ENCODE measurements around the gene TRAF7. TPM values are rescaled to one million over a fixed set of nuclear protein-coding genes. Genes with fewer than 3 reads are reported as not detected.
"Not testable (repeated sequence)": the region's sequence is repeated elsewhere in the genome, so short reads cannot be mapped to it uniquely, and the experiment has no call there.

TRAF7 gene
- total RNA-seq, 1 experiment from 2014 or later, result 35.9 TPM

DNA sequence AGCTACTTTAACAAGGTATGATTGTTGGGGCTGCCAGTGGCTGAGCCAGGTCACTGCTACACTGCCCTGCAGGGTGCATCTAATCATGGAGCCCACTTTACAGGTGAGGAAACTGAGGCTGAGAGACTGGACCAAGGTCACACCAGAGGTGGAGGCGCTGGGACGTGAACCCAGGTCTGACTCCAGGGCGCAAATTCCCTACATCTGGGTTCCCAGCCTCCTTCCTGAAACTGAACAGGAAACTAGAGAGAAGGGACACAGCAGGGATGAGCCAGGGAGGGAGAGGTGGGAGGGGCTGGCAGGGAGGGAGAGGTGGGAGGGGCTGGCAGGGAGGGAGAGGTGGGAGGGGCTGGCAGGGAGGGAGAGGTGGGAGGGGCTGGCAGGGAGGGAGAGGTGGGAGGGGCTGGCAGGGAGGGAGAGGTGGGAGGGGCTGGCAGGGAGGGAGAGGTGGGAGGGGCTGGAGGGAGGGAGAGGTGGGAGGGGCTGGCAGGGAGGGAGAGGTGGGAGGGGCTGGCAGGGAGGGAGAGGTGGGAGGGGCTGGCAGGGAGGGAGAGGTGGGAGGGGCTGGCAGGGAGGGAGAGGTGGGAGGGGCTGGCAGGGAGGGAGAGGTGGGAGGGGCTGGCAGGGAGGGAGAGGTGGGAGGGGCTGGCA, 27.8 kb upstream of the TRAF7 start:
- not testable (repeated sequence) for H3K27ac ChIP-seq; H3K4me3 ChIP-seq; H3K36me3 ChIP-seq; H3K9me3 ChIP-seq (replicated peaks); H3K27me3 ChIP-seq; H3K4me1 ChIP-seq
- peak; percentile 46 to 55 for DNase-seq

DNA sequence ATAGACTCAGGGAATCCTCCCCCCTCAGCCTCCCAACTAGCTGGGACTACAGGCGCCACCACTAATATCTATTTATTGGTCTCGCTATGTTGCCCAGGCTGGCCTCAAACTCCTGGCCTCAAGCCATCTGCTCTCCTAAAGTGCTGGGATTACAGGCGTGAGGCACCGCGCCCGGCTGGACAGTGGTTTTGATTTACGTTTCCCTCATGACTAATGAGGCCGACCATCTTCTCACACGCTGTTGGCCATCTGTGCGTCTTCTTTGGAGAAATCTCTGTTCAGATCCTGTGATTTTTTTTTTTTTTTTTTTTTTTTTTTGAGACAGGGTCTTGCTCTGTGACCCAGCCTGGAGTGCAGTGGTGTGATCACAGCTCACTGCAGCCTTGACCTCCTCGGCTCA, 26.3 kb upstream of the TRAF7 start:
- H3K36me3 ChIP-seq; H3K27me3 ChIP-seq; H3K4me3 ChIP-seq; H3K9me3 ChIP-seq (replicated peaks); H3K27ac ChIP-seq; H3K4me1 ChIP-seq: not testable (repeated sequence)
- peak in 1 of 2 experiments; percentile 35 for DNase-seq

DNA sequence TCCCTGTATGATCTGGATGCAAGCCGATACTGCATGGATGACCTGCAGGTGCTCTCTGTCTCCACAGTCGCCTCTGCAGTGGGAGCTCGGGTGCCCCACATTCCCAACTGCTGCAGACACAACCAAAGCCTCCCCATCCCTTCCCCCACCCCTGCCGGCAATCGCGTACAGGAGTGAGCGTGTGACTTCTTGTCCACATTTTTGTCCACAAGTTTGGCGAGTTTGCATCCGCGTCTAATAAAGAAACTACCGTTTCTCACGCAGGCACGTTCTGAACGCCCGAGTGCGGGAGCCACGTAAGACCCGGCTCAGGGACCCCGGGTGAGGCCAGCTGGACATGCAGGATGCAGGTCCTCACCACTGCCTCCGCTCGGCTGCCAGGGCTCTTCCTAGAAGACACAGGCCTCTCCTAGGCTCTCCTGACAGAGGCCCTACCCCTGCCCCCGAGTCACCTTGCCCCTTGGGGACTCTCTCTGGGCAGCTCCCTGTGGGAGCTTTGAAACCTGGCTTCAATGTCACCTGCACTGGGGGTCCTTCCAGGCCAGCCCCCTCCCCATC, 25.6 kb upstream of the TRAF7 start:
- H3K4me3 ChIP-seq; H3K27ac ChIP-seq; H3K27me3 ChIP-seq; H3K4me1 ChIP-seq; H3K36me3 ChIP-seq; H3K9me3 ChIP-seq (replicated peaks); DNase-seq: not testable (repeated sequence)

- not testable (repeated sequence) for H3K4me1 ChIP-seq; H3K36me3 ChIP-seq; DNase-seq; H3K9me3 ChIP-seq (replicated peaks); H3K4me3 ChIP-seq; H3K27ac ChIP-seq; H3K27me3 ChIP-seq
Observed at GRCh38 chr16:2133797-2134196, 21.8 kb upstream of the TRAF7 start.

GRCh38 chr16:2135071-2135470, 20.5 kb upstream of the TRAF7 start:
- DNase-seq; H3K36me3 ChIP-seq; H3K9me3 ChIP-seq (replicated peaks): not testable (repeated sequence)

GRCh38 chr16:2135770-2136490, 19.7 kb upstream of the TRAF7 start, which contains the start of gene PKD1:
Gene PKD1, minus strand, starts transcription at chr16:2135898. Its CDS starts 209 bp downstream, at chr16:2135689.
- H3K9me3 ChIP-seq (replicated peaks); H3K4me1 ChIP-seq; H3K27me3 ChIP-seq; H3K27ac ChIP-seq; H3K36me3 ChIP-seq: not testable (repeated sequence)
- DNase-seq, result peak; percentile 87 to 95
- H3K4me3 ChIP-seq, result peak within 1 kb of the TSS; percentile 64

More at GRCh38 chr16:2135071-2135470, 20.5 kb upstream of the TRAF7 start:
- peak overlapping the region; percentile 64 for H3K4me3 ChIP-seq
- H3K27me3 ChIP-seq, H3K4me1 ChIP-seq, H3K27ac ChIP-seq: not testable (repeated sequence)

- no peak overlapping the region for H3K27ac ChIP-seq
- peak; percentile 33 to 53 for DNase-seq
- peaks cover 14% of the 10 kb centered on the region for H3K4me1 ChIP-seq
- peaks cover 4% of the 10 kb centered on the region; the same call in 1 of the 2 replicates for H3K27me3 ChIP-seq
- H3K36me3 ChIP-seq, result no peaks in the 10 kb centered on the region
- no peaks in the 10 kb centered on the region for H3K9me3 ChIP-seq (replicated peaks)
- H3K4me3 ChIP-seq, result no peak overlapping the region
Observed at GRCh38 chr16:2142942-2143877, 12.4 kb upstream of the TRAF7 start.

DNA sequence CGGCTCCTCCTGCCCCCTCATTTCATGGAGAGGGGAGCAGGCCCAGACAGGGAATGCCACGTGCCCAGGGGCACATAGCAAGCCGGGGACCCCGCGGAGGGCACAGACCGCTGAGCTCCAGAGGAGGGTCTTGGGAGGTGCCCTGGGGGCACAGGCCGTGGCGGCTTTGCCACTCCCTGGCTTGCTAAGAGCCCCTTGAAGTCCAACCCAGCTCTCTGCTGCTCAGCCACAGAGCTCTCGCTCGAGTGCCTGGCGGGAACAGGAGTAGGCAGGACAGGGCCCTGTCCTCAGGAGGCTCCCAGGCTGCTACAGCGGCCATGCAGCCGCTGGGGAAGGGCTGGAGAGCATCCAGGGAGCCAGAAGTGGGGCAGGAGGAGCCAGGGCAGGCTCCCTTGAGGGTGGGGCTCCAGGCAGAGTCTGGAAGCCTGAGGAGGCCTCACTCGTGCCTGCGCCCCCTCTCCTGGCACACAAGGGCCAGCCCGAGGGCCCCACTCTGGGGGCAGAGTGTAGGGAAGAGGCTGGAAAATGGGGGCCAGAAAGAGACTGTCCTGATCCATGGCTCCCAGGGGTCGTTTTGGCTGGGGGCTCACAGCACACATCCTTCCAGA, 11.6 kb upstream of the TRAF7 start:
- DNase-seq, result no peak
- Histone ChIP-seq H3K9me3 (replicated peaks) (no peaks in the 10 kb centered on the region), H3K27me3 (peaks cover 4% of the 10 kb centered on the region; the same call in 1 of the 2 replicates), H3K27ac (no peak overlapping the region), H3K4me1 (peaks cover 15% of the 10 kb centered on the region), H3K4me3 (no peak overlapping the region), H3K36me3 (no peaks in the 10 kb centered on the region)

DNA sequence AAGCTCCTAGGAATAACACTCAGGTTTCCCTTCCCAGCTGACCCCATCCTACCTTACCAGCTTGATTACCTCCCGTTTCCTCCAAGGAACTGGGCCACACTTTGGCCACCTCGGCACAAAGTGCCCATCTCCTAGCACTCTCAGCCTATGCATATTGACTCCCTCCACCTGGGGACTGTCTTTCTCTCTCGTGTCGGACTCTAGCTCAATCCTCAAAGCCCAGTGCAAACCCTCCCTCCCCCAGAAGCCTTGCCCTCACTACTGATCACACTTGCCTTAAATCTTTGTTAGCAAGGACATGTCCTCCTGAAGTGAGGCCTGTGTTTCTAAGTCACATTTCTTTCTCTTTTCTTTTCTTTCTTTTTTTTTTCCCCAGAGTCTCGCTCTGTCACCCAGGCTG, 9.7 kb upstream of the TRAF7 start:
- peaks cover 12% of the 10 kb centered on the region for H3K4me1 ChIP-seq
- H3K27me3 ChIP-seq, result peaks cover 4% of the 10 kb centered on the region; the same call in 1 of the 2 replicates
- DNase-seq, result no peak
- H3K4me3 ChIP-seq, result no peak overlapping the region
- H3K9me3 ChIP-seq (replicated peaks), result no peaks in the 10 kb centered on the region
- H3K36me3 ChIP-seq, result no peaks in the 10 kb centered on the region
- no peak overlapping the region for H3K27ac ChIP-seq

GRCh38 chr16:2147378-2147777, 8.2 kb upstream of the TRAF7 start:
- Histone ChIP-seq H3K27ac (no peak overlapping the region), H3K4me1 (peaks cover 21% of the 10 kb centered on the region)

DNA sequence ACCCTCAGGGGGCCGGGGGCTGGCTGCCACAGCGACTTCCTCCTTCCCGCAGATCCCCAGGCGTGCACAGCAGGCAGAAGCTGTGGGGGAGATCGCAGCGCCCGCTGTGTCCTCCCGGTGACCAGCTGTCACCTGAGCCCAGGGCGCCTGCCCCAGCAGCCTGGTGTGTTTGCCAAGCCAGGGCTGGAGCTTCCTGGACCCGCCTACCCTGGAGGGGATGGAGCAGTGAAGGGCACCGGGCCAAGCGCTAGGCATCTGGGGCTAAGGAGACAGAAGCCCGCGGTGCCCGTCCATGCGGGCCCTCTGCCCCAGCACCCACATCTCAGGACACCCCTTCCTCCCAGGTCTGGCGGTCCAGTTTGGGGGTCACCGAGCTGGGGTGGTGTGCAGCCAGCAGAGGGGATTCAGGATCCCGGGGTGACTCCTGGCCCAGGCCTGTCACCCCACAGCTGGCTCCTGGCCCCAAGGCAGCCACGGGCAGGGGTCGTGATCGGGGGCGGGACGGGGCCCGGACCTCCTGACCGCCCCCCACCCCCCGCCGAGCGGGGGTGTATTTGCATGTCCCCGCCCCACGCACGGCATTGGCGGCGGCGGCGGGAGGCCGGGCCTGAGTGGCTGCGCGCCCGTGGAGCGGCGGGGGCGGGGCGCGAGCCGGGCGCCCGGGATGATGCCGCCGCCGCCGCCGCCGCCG, 7.5 kb upstream of the TRAF7 start, which contains the start of gene RAB26:
TSS of gene RAB26 (plus strand) at position 645 of the 691 bp plus-strand sequence. CDS start 159 bp downstream, outside the sequence.
- Histone ChIP-seq H3K27ac (no peak within 1 kb of the TSS), H3K9me3 (replicated peaks) (no peaks in the 10 kb centered on the region)

More at GRCh38 chr16:2147378-2147777, 8.2 kb upstream of the TRAF7 start:
- Histone ChIP-seq H3K36me3 (no peaks in the 10 kb centered on the region), H3K27me3 (peaks cover 4% of the 10 kb centered on the region; the same call in 1 of the 2 replicates), H3K4me3 (no peak overlapping the region), H3K9me3 (replicated peaks) (no peaks in the 10 kb centered on the region)
- no peak for DNase-seq

GRCh38 chr16:2148714-2149629, 6.6 kb upstream of the TRAF7 start:
- Histone ChIP-seq H3K4me3 (peak overlapping the region; percentile 62), H3K4me1 (peaks cover 29% of the 10 kb centered on the region), H3K36me3 (peaks cover 6% of the 10 kb centered on the region), H3K27ac (no peak overlapping the region), H3K9me3 (replicated peaks) (no peaks in the 10 kb centered on the region), H3K27me3 (no peaks in the 10 kb centered on the region)
- peak; percentile 23 to 41 for DNase-seq

More for the DNA sequence above, 7.5 kb upstream of the TRAF7 start, which contains the start of gene RAB26:
- Histone ChIP-seq H3K27me3 (peaks cover 4% of the 10 kb centered on the region; the same call in 1 of the 2 replicates), H3K36me3 (no peaks in the 10 kb centered on the region), H3K4me1 (peaks cover 21% of the 10 kb centered on the region), H3K4me3 (peak within 1 kb of the TSS; percentile 62)
- DNase-seq, result peak; percentile 85 to 87
